Measurements from ENCODE around the gene FBF1.
A peak's percentile ranks its signal among the peaks of the same experiment; 100 is the strongest.
"Not testable (repeated sequence)": the region's sequence is repeated elsewhere in the genome, so short reads cannot be mapped to it uniquely, and the experiment has no call there.

Gene FBF1

DNA sequence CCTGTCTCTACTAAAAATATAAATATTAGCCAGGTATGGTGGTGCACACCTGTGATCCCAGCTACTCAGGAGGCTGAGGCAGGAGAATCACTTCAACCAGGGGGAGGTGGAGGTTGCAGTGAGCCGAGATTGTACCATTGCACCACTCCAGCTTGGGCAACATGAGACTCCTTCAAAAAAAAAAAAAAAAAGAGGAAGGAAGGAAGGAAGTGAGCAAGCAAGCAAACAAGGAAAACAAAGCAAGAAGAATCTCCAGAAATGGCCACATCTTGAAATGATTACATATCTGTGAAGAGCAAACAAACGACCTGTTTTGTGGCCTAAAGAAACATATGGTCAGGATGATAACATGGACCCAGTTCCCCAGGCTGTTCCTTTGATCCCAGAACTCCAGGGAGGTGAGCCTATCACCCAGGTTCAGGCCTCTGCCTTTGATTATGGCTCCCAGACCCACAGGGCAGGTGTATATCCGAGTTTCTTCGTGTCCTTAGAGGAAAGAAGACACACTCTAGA is 29.2 kb upstream of the FBF1 start:
- DNase-seq (ENCODE audit: low read depth), result no peak
- in situ Hi-C loops (cut with HindIII; ENCODE audit: low sequenced_read_pairs), result no loop called here
- no peak overlapping the region for H3K4me3 ChIP-seq (ENCODE audit: low read depth, low read length)
- TF ChIP-seq, protein P1, sequence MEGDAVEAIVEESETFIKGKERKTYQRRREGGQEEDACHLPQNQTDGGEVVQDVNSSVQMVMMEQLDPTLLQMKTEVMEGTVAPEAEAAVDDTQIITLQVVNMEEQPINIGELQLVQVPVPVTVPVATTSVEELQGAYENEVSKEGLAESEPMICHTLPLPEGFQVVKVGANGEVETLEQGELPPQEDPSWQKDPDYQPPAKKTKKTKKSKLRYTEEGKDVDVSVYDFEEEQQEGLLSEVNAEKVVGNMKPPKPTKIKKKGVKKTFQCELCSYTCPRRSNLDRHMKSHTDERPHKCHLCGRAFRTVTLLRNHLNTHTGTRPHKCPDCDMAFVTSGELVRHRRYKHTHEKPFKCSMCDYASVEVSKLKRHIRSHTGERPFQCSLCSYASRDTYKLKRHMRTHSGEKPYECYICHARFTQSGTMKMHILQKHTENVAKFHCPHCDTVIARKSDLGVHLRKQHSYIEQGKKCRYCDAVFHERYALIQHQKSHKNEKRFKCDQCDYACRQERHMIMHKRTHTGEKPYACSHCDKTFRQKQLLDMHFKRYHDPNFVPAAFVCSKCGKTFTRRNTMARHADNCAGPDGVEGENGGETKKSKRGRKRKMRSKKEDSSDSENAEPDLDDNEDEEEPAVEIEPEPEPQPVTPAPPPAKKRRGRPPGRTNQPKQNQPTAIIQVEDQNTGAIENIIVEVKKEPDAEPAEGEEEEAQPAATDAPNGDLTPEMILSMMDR (IDR thresholded peaks at IDR 0.05; ENCODE audit: low read depth, low read length, missing control alignments), result no peak

DNA sequence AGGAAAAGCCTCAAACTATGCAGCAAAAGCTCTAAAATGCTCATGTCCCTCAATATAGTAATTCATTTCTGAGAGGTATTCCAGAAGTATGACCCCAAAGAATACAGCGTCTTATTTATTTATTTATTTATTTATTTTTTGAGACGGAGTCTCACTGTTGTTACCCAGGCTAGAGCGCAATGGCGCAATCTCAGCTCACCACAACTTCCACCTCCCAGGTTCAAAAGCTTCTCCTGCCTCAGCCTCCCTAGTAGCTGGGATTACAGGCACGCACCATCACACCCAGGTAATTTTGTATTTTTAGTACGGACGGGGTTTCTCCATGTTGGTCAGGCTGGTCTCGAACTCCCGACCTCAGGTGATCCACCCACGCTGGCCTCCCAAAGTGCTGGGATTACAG is 28.2 kb upstream of the FBF1 start:
- DNase-seq (ENCODE audit: low read depth); in situ Hi-C loops (cut with HindIII; ENCODE audit: low sequenced_read_pairs): not testable (repeated sequence)

DNA sequence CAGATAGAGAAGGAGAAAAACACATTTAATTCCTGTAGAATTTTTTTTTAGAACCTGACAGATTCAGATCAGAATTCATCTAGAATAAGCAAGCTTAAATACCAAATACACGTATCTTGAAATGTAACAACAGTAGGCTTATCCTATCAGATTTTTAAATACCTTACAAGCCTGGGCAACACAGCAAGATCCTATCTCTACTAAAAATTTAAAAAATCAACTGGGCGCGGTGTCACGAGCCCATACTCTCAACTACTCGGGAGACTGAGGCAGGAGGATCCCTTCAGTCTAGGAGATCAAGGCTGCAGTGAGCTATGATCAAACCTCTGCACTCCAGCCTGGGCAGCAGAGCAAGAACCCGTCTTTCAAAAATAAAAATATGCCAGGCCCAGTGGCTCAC is 24.6 kb upstream of the FBF1 start:
- in situ Hi-C loops (cut with HindIII; ENCODE audit: low sequenced_read_pairs), result no loop called here
- TF ChIP-seq, protein P1 (IDR thresholded peaks at IDR 0.05; ENCODE audit: low read depth, low read length, missing control alignments), result no peak
- no peak for DNase-seq (ENCODE audit: low read depth)

More for the DNA sequence above, 28.2 kb upstream of the FBF1 start:
- not testable (repeated sequence) for H3K4me3 ChIP-seq (ENCODE audit: low read depth, low read length)

DNA sequence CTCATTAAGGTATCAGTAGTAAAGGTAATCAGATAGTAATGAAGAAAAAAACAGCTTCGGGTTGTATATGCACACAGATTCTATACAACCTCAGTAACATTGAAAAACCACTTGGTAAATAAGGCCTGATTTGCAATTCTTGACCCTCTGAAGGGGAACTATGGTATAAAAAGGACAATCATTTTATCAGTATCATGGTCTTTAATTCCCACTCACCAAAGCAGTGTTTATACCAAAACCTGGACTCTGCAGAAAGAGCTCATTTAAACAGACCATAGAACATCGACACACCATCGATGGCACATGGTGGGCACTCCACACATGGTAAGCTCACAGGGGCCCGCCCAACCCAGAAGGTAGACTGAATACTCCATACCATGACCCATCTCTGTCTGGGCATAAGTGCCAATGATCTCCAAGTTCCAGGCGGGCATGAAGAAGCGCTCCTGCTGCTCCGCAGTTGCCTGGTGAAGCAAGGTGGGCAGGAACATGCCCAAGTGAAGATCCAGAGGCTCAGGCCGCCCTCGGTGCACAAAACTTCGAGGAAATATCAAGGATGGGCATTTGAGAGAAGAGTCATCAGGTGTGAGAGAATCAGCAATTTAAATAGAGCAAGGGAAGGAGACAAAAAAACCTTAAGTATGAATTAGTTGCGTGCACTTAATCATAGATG is 19.1 kb upstream of the FBF1 start:
- in situ Hi-C loops (cut with HindIII; ENCODE audit: low sequenced_read_pairs), result no loop called here
- no peak for DNase-seq (ENCODE audit: low read depth)
- no peak overlapping the region for H3K4me3 ChIP-seq (ENCODE audit: low read depth, low read length)
- TF ChIP-seq, protein P1 (IDR thresholded peaks at IDR 0.05; ENCODE audit: low read depth, low read length, missing control alignments), result no peak

More for the DNA sequence above, 24.6 kb upstream of the FBF1 start:
- no peak overlapping the region for H3K4me3 ChIP-seq (ENCODE audit: low read depth, low read length)

DNA sequence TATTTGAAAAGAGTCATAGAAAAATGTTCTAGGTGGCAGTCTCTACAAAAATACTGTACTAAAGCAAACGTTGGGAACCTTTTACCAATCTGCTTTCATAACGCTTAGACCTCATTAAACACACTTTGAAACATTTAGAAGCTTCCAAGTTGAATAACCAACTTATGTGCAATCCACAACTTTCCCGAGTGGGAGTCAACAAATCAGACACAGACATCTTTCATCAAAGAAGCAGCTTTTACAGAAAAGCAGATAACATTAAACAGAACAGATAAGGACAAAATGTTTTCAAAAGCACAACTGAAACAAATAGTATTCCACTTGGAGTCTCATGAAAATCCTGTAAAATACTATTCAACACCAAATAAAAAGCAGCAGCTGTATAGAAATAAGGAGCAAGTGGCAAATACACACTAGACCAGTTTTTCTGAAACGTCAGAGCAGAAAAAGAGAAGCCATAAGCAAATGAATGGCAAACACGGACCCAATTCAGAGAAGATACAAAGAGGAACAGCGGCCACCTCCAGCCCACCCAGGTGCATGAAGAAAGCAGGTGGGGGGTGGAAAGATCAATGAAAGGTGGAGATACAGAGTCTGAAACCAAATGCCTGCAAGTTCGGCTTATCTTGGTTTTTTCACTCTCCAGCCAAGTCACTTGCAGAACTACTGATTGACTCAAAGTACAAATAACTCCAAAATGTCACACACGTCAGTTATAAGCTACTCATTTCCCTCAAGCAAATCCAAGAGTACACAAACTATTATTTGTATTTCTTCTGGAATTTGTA is 18.4 kb upstream of the FBF1 start:
- in situ Hi-C loops (cut with HindIII; ENCODE audit: low sequenced_read_pairs), result no loop called here
- TF ChIP-seq, protein P1 (IDR thresholded peaks at IDR 0.05; ENCODE audit: low read depth, low read length, missing control alignments), result no peak
- no peak for DNase-seq (ENCODE audit: low read depth)
- no peak overlapping the region for H3K4me3 ChIP-seq (ENCODE audit: low read depth, low read length)

DNA sequence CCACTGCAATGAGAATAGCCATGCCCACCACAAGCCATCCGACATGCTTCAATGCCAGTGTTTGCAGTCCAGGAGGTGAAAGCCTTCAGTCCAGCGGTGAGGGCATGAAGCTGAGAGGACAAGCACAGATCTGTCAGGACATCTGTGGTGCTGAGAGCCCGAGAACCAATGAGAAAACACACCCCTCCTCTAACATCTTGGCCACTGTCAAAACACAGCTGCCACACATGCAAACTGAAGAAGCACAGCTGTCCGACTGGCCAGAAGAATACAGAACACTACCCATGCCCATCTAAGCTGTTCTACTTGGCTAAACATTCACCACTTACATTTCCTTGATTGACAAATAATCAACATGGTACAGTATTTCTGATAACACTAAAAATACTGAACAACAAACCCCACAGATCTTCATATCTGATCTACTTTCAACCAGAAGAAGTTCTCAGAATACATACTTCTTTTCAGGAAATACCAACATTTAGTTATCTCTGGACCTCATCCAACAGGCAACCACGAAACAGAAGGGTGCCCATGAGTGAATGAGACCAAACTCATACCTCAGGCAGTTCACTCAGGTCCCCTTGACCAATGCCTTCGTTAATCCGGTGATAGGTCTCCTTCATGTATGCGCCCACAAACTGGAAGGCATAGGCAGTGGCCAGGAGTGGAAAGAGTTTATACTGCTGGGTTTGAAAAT is 10.2 kb upstream of the FBF1 start:
- peak; percentile 58 for DNase-seq (ENCODE audit: low read depth)
- in situ Hi-C loops (cut with HindIII; ENCODE audit: low sequenced_read_pairs), result no loop called here
- H3K4me3 ChIP-seq (ENCODE audit: low read depth, low read length), result no peak overlapping the region
- TF ChIP-seq, protein P1 (IDR thresholded peaks at IDR 0.05; ENCODE audit: low read depth, low read length, missing control alignments), result no peak

Measured in astrocyte of the cerebellum (primary cell).